K562 (cell line): ENCODE data around the gene ZNF791. TPM values are rescaled to one million over a fixed set of nuclear protein-coding genes. Genes with fewer than 3 reads are reported as not detected.

Experiments
- CGGBP1 ChIP-seq: fragments of 250-450 bp; sonication (Bioruptor Pico); IDR thresholded peaks from 2 replicates; pipeline ENCODE4 v1.9.0; 2021; ENCODE audit warnings: mild to moderate bottlenecking
- CSDE1 ChIP-seq, 2 experiments: fragments of 450-650 bp; IDR thresholded peaks; 2 replicates each; pipeline ENCODE4 v1.6.1; 2016; ENCODE audit warnings: mild to moderate bottlenecking in 1 of 2
- ETV5 ChIP-seq: sonication (generic); formaldehyde crosslinking; IDR thresholded peaks from 2 replicates; pipeline ENCODE4 v1.4.0; 2020; ENCODE audit warnings: low read depth, mild to moderate bottlenecking, missing genetic modification reagents
- FOS ChIP-seq: IDR thresholded peaks from 3 replicates; pipeline ENCODE4 v1.6.1; 2011; ENCODE audit not compliant: insufficient read length; ENCODE audit errors: extremely low read depth
- MECOM ChIP-seq: fragments of 250-450 bp; sonication (Bioruptor Pico); IDR thresholded peaks from 2 replicates; pipeline ENCODE4 v1.8.0; 2022; ENCODE audit warnings: inconsistent platforms
- NBN ChIP-seq: fragments of 450-650 bp; IDR thresholded peaks from 2 replicates; pipeline ENCODE4 v1.6.1; 2016; ENCODE audit warnings: low read depth, mild to moderate bottlenecking
- NR1H2 ChIP-seq: sonication (generic); formaldehyde crosslinking; IDR thresholded peaks from 2 replicates; pipeline ENCODE4 v1.4.0; 2020; ENCODE audit warnings: mild to moderate bottlenecking, missing genetic modification reagents
- NR2C2 ChIP-seq, 2 experiments: fragments of 200-800 bp in 1 of 2; sonication (Bioruptor generic) in 1 of 2; sonication (generic) in 1 of 2; formaldehyde crosslinking in 1 of 2; IDR thresholded peaks; 2 replicates each; pipeline versions ENCODE4 v1.6.1 to v1.8.0; 2016 to 2022; ENCODE audit warnings: mild to moderate bottlenecking in 1 of 2, missing compliant biosample characterization in 1 of 2, missing genetic modification characterization in 1 of 2, missing genetic modification reagents in 1 of 2
- RFX1 ChIP-seq: fragments of 450-650 bp; IDR thresholded peaks from 2 replicates; pipeline ENCODE4 v1.6.1; 2016; ENCODE audit warnings: mild to moderate bottlenecking, moderate library complexity
- WHSC1 ChIP-seq: IDR thresholded peaks from one replicate; pipeline ENCODE4 v1.6.1; 2012; ENCODE audit warnings: low read length, control low read depth, inconsistent platforms
- ZBTB33 ChIP-seq: sonication (generic); formaldehyde crosslinking; IDR thresholded peaks from 2 replicates; pipeline ENCODE4 v1.8.1; 2023; ENCODE audit warnings: mild to moderate bottlenecking, missing genetic modification reagents
- ZNF197 ChIP-seq: fragments of 200-800 bp; sonication (Bioruptor generic); IDR thresholded peaks from 2 replicates; pipeline ENCODE4 v1.6.1; 2016; ENCODE audit warnings: low read depth, missing genetic modification characterization, missing compliant biosample characterization
- ZNF592 ChIP-seq: fragments of 450-650 bp; IDR thresholded peaks from 2 replicates; pipeline ENCODE4 v1.6.1; 2017; ENCODE audit warnings: antibody characterized with exemption, mild to moderate bottlenecking
- polyA plus RNA-seq, 8 experiments: library from polyadenylated mRNA; depleted of rRNA in 4 of 8; stranded (reverse) in 5 of 8; unstranded in 3 of 8; fragments of >200 nt; fragmentation: Nextera tagmentation in 2 of 8; fragmentation: Illumina TruSeq in 1 of 8; extraction: Ambion mirVana in 2 of 8; extraction: Trizol in 1 of 8; gene quantifications; 2 replicates each; pipeline versions ENCODE4 v1.2.1 to v1.2.3, GENCODE V29; 2011 to 2014; ENCODE audit warnings: inconsistent platforms in 1 of 8, missing spikeins in 1 of 8
- total RNA-seq, 7 experiments: library from RNA; depleted of rRNA in 6 of 7; stranded (reverse); fragments of >200 nt in 6 of 7; fragmentation: Illumina TruSeq in 2 of 7; extraction: Trizol in 2 of 7; gene quantifications; 2 replicates each; pipeline versions ENCODE4 v1.2.1 to v1.2.3, GENCODE V29; 2011 to 2021; ENCODE audit warnings: low replicate concordance in 1 of 7
- TF ChIP-seq, protein P1 (sequence below): fragments of 250-450 bp; sonication (Bioruptor Pico); IDR thresholded peaks from 2 replicates; pipeline ENCODE4 v1.5.0; 2022; ENCODE audit warnings: mild to moderate bottlenecking
- TF ChIP-seq, protein P2 (sequence below): sonication (generic); formaldehyde crosslinking; IDR thresholded peaks from 2 replicates; pipeline ENCODE4 v1.8.0; 2022; ENCODE audit warnings: missing genetic modification reagents, mild to moderate bottlenecking, moderate library complexity, borderline replicate concordance

The ZNF791 gene
- total and polyA plus RNA-seq, 9 of the 15 experiments (the other 6 are each of a cell fraction or from before 2014, with no cell fraction given), result 7.8 to 22.7 (median 13.1) TPM

GRCh38 chr19:12610540-12611360, at the start of gene ZNF791, which contains the start of gene ZNF490 (continued):
- TF ChIP-seq ZNF592 (no peak), MECOM (no peak), ZNF197 (CRISPR knock-in tag) (no peak), WHSC1 (no peak), NR2C2 (CRISPR knock-in tag; IDR thresholded peaks at IDR 0.05) (0 out of 2 replicates have a peak, but pooled peaks have one; percentile 11), NR2C2 (tag; IDR thresholded peaks at IDR 0.05) (peak; percentile 81; the same call in 1 of the 2 replicates), ZBTB33 (peak; percentile 60), NBN (0 out of 2 replicates have a peak, but pooled peaks have one; percentile 22), CGGBP1 (CRISPR knock-in tag) (no peak), ETV5 (peak; percentile 71; the same call in 1 of the 2 replicates), NR1H2 (CRISPR knock-in tag) (no peak), CSDE1 (IDR thresholded peaks at IDR 0.05) (no peak), FOS (no peak), RFX1 (peak; percentile 33; the same call in 1 of the 2 replicates)
- TF ChIP-seq, protein P1, sequence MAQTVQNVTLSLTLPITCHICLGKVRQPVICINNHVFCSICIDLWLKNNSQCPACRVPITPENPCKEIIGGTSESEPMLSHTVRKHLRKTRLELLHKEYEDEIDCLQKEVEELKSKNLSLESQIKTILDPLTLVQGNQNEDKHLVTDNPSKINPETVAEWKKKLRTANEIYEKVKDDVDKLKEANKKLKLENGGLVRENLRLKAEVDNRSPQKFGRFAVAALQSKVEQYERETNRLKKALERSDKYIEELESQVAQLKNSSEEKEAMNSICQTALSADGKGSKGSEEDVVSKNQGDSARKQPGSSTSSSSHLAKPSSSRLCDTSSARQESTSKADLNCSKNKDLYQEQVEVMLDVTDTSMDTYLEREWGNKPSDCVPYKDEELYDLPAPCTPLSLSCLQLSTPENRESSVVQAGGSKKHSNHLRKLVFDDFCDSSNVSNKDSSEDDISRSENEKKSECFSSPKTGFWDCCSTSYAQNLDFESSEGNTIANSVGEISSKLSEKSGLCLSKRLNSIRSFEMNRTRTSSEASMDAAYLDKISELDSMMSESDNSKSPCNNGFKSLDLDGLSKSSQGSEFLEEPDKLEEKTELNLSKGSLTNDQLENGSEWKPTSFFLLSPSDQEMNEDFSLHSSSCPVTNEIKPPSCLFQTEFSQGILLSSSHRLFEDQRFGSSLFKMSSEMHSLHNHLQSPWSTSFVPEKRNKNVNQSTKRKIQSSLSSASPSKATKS (CRISPR knock-in tag), result no peak
- TF ChIP-seq, protein P2, sequence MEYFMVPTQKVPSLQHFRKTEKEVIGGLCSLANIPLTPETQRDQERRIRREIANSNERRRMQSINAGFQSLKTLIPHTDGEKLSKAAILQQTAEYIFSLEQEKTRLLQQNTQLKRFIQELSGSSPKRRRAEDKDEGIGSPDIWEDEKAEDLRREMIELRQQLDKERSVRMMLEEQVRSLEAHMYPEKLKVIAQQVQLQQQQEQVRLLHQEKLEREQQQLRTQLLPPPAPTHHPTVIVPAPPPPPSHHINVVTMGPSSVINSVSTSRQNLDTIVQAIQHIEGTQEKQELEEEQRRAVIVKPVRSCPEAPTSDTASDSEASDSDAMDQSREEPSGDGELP (CRISPR knock-in tag), result peak; percentile 74; the same call in 1 of the 2 replicates
